ENCODE results near the gene FANCL. TPM values are rescaled to one million over a fixed set of nuclear protein-coding genes. Genes with fewer than 3 reads are reported as not detected.
"Not testable (repeated sequence)": the region's sequence is repeated elsewhere in the genome, so short reads cannot be mapped to it uniquely, and the experiment has no call there.

Gene FANCL
- total RNA-seq, 3 donors from 2014 or later, result 10.9 to 48.4 (median 38.0) TPM

GRCh38 chr2:58169845-58170244 is 71.3 kb downstream of the FANCL start:
- H3K4me3 ChIP-seq; H3K36me3 ChIP-seq; H3K9me3 ChIP-seq; DNase-seq (ENCODE audit: low spot score in 2 of 2); intact Hi-C loops (cut with DNase I; ENCODE audit: low total_unique reads); H3K27me3 ChIP-seq; H3K4me1 ChIP-seq; H3K27ac ChIP-seq: not testable (repeated sequence)

GRCh38 chr2:58168130-58168529 is 73.0 kb downstream of the FANCL start:
- intact Hi-C loops (cut with DNase I; ENCODE audit: low total_unique reads); DNase-seq (ENCODE audit: low spot score in 2 of 2); H3K27ac ChIP-seq; H3K36me3 ChIP-seq; H3K4me1 ChIP-seq; H3K9me3 ChIP-seq; H3K4me3 ChIP-seq; H3K27me3 ChIP-seq: not testable (repeated sequence)

GRCh38 chr2:58163913-58164312 is 77.2 kb downstream of the FANCL start:
- Histone ChIP-seq H3K4me3 (no peak overlapping the region), H3K9me3 (no peaks in the 10 kb centered on the region), H3K4me1 (no peaks in the 10 kb centered on the region), H3K27ac (no peak overlapping the region), H3K36me3 (no peaks in the 10 kb centered on the region), H3K27me3 (no peaks in the 10 kb centered on the region)
- no peak for TF ChIP-seq POLR2A (IDR thresholded peaks at IDR 0.05)
- TF ChIP-seq CTCF (IDR thresholded peaks at IDR 0.05), result no peak
- TF ChIP-seq POLR2AphosphoS5 (IDR thresholded peaks at IDR 0.05), result no peak
- intact Hi-C loops (cut with DNase I; ENCODE audit: low total_unique reads), result no loop called here
- DNase-seq (ENCODE audit: low spot score in 2 of 2), result no peak

GRCh38 chr2:58158481-58158880 is 82.6 kb downstream of the FANCL start:
- H3K4me1 ChIP-seq, result no peaks in the 10 kb centered on the region
- TF ChIP-seq POLR2AphosphoS5 (IDR thresholded peaks at IDR 0.05), result no peak
- no peak for TF ChIP-seq POLR2A (IDR thresholded peaks at IDR 0.05)
- no peak for TF ChIP-seq CTCF (IDR thresholded peaks at IDR 0.05)
- H3K27me3 ChIP-seq, result no peaks in the 10 kb centered on the region
- no peaks in the 10 kb centered on the region for H3K9me3 ChIP-seq
- H3K36me3 ChIP-seq, result no peaks in the 10 kb centered on the region
- H3K4me3 ChIP-seq, result no peak overlapping the region
- intact Hi-C loops (cut with DNase I; ENCODE audit: low total_unique reads), result no loop called here
- DNase-seq (ENCODE audit: low spot score in 2 of 2), result no peak
- H3K27ac ChIP-seq, result no peak overlapping the region

- DNase-seq (ENCODE audit: low spot score in 2 of 2), result no peak
- Histone ChIP-seq H3K27ac (no peak overlapping the region), H3K36me3 (no peaks in the 10 kb centered on the region)
Measured at GRCh38 chr2:58157754-58158153, 83.4 kb downstream of the FANCL start.

GRCh38 chr2:58156780-58157179 is 84.3 kb downstream of the FANCL start:
- no peaks in the 10 kb centered on the region for H3K9me3 ChIP-seq
- intact Hi-C loops (cut with DNase I; ENCODE audit: low total_unique reads), result no loop called here
- no peaks in the 10 kb centered on the region for H3K4me1 ChIP-seq
- H3K27me3 ChIP-seq, result no peaks in the 10 kb centered on the region
- H3K4me3 ChIP-seq, result no peak overlapping the region
- H3K36me3 ChIP-seq, result no peaks in the 10 kb centered on the region
- no peak for DNase-seq (ENCODE audit: low spot score in 2 of 2)
- TF ChIP-seq POLR2AphosphoS5 (IDR thresholded peaks at IDR 0.05) (no peak), POLR2A (IDR thresholded peaks at IDR 0.05) (no peak), CTCF (IDR thresholded peaks at IDR 0.05) (no peak)
- no peak overlapping the region for H3K27ac ChIP-seq

More at GRCh38 chr2:58157754-58158153, 83.4 kb downstream of the FANCL start:
- Histone ChIP-seq H3K9me3 (no peaks in the 10 kb centered on the region), H3K4me3 (no peak overlapping the region), H3K27me3 (no peaks in the 10 kb centered on the region), H3K4me1 (no peaks in the 10 kb centered on the region)
- intact Hi-C loops (cut with DNase I; ENCODE audit: low total_unique reads), result no loop called here
- TF ChIP-seq POLR2A (IDR thresholded peaks at IDR 0.05) (no peak), CTCF (IDR thresholded peaks at IDR 0.05) (no peak), POLR2AphosphoS5 (IDR thresholded peaks at IDR 0.05) (no peak)
